Measurements from ENCODE around the gene TPRG1. TPM values are rescaled to one million over a fixed set of nuclear protein-coding genes. Genes with fewer than 3 reads are reported as not detected.

Gene TPRG1
- total and polyA plus RNA-seq, 2 donors (not counting 3 experiments of a cell fraction or from before 2014, with no cell fraction given) = 0.30 TPM; not detected in 1

GRCh38 chr3:189282741-189283140 lies 111.0 kb downstream of the TPRG1 start:
- Histone ChIP-seq H2AFZ (ENCODE audit: low read depth, low read length) (no peak overlapping the region), H3K9me1 (replicated peaks; ENCODE audit: control insufficient read depth, extremely low read depth, insufficient read depth, low read length) (no peaks in the 10 kb centered on the region), H4K20me1 (replicated peaks; ENCODE audit: control insufficient read depth, extremely low read depth, insufficient read depth, low read length) (no peaks in the 10 kb centered on the region), H3K79me2 (ENCODE audit: control insufficient read depth, insufficient read depth, low read length) (no peaks in the 10 kb centered on the region), H3K27me3 (ENCODE audit: control insufficient read depth in 2 of 2, insufficient read depth in 2 of 2, low read length in 2 of 2) (no peaks in the 10 kb centered on the region), H3K36me3 (ENCODE audit: control insufficient read depth in 2 of 2, extremely low read depth in 1 of 2, insufficient read depth in 2 of 2, low read length in 2 of 2) (no peaks in the 10 kb centered on the region), H3K4me3 (replicated peaks in 1 of 3; ENCODE audit: insufficient read depth in 1 of 3, low read depth in 1 of 3, low read length in 3 of 3) (no peak overlapping the region), H3K4me1 (ENCODE audit: control insufficient read depth, extremely low read depth, insufficient read depth, low read length) (no peaks in the 10 kb centered on the region), H3K4me2 (ENCODE audit: insufficient read depth, low read length) (no peak overlapping the region), H3K27ac (ENCODE audit: insufficient read depth, low read depth, low read length) (no peak overlapping the region), H3K9me3 (replicated peaks; ENCODE audit: control insufficient read depth, insufficient read depth, low read length) (no peaks in the 10 kb centered on the region), H3K9ac (replicated peaks; ENCODE audit: extremely low read depth, insufficient read depth, low read length) (no peak overlapping the region)
- DNase-seq (ENCODE audit: low read depth, low spot score) = no peak
- POLR2A ChIA-PET = no interaction called here
- CTCF ChIA-PET = no interaction called here
- intact Hi-C loops (cut with micrococcal nuclease) (no loop called here), dilution Hi-C loops (cut with MboI; ENCODE audit: extremely low pct_ligation_motif_present, low sequenced_read_pairs) (no loop called here)
- FAIRE-seq = no peak
- no TSS peak for BruUV-seq (replicated peaks)
- TF ChIP-seq MYC (IDR thresholded peaks at IDR 0.05; ENCODE audit: low read depth, low read length) (no peak), CTCF (IDR thresholded peaks at IDR 0.05; ENCODE audit: extremely low read depth in 1 of 2, insufficient read depth in 1 of 2, low read depth in 1 of 2, low read length in 2 of 2) (no peak), POLR2AphosphoS5 (IDR thresholded peaks at IDR 0.05; ENCODE audit: insufficient read depth, low read depth, low read length) (no peak), FOS (IDR thresholded peaks at IDR 0.05; ENCODE audit: borderline replicate concordance, insufficient read depth, low read length) (no peak), EZH2 (IDR thresholded peaks at IDR 0.05; ENCODE audit: borderline replicate concordance, low read depth, low read length, severe bottlenecking) (no peak), MAX (IDR thresholded peaks at IDR 0.05; ENCODE audit: insufficient read depth, insufficient read length) (no peak), GATA2 (IDR thresholded peaks at IDR 0.05; ENCODE audit: insufficient read depth, insufficient read length, low read depth, low read length) (no peak), JUN (IDR thresholded peaks at IDR 0.05; ENCODE audit: borderline replicate concordance, insufficient read depth, insufficient read length, low read depth) (no peak), POLR2A (IDR thresholded peaks at IDR 0.05; ENCODE audit: low read depth, low read length) (no peak)

Measured in endothelial cell of umbilical vein (primary cell).